GM19351 (cell line): Measurements from ENCODE around the gene ZNF322.
A peak's percentile ranks its signal among the peaks of the same experiment; 100 is the strongest.

Source experiments
- ATAC-seq: cut with Tn5 transposase; IDR thresholded peaks from one replicate; pipeline ENCODE4 v1.9.1; 2021; ENCODE audit warnings: mild to moderate bottlenecking, moderate library complexity; ENCODE audit not compliant: unreplicated experiment

The ZNF322 gene

DNA sequence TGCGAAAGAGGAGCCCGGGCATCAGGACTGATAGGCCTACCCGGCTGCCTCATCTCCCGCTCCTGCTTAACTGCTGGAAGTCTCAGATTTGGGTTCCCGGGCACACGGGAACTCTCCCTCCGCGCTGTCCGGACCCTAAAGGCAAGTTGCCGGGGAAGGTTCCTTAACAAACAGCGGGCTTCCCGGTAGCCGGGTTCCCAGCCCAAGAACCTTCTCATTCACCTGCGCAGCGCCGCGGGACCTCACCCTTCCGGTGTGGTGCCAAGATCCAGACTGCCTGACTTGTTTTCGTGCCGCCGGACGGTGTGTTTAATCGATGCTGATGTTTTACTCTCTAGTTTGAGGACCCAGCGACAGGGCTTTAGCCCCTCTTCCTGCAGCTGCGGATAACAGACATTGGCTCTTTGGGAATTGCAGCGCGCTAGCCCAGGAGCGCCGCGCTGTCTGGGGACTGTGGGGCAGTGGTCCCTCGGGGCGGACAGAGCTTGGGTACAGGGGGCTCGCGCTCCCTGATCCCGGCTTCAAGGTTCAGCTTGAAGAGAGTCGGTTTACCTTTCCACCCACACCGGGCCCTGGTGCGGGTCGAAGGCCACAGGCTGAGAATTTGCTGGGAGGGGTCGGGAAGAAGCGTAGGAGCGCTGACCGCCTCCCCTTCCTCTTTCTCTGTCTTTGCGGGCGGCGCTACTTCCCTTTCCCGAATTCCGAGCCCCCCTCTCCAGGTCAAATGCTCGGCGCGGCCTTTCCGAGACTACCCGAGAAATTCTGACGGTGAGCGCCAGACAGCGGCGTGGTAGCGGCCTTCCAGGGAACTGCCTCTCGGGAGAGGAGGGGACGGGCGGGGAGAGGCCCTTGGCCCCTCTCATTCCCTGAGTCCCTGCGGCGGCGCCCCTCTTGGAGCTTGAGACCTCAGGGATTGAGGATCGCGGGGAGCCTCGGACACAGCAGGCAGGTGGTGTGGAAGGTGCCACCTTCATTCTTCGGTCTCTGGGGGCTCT is 45.6 kb downstream of the ZNF322 start:
- ATAC-seq: no peak

- no peak for ATAC-seq
These were observed 46.3 kb downstream of the ZNF322 start for GRCh38 chr6:26613201-26613600.

DNA sequence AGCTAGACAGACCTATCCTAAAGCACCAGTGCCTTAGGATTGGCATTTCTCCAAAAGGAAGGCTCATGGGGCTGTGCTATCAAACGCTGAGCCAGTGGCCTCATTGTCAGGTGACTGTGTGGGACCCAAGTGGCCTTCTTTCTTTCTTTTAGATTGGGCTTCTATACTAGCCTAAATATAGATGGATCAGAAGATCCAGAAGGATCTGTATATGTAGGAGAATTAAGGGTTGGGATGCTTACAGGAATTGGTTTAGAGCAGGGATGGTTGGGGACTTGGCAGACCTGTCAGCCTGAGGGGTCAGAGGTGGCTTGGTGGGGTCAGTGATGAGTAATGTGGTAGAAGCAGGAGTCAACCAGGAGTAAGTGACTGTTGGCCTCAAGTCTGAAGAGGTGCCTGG is 47.9 kb downstream of the ZNF322 start:
- ATAC-seq: no peak

GRCh38 chr6:26609463-26609862 is 50.1 kb downstream of the ZNF322 start:
- no peak for ATAC-seq

DNA sequence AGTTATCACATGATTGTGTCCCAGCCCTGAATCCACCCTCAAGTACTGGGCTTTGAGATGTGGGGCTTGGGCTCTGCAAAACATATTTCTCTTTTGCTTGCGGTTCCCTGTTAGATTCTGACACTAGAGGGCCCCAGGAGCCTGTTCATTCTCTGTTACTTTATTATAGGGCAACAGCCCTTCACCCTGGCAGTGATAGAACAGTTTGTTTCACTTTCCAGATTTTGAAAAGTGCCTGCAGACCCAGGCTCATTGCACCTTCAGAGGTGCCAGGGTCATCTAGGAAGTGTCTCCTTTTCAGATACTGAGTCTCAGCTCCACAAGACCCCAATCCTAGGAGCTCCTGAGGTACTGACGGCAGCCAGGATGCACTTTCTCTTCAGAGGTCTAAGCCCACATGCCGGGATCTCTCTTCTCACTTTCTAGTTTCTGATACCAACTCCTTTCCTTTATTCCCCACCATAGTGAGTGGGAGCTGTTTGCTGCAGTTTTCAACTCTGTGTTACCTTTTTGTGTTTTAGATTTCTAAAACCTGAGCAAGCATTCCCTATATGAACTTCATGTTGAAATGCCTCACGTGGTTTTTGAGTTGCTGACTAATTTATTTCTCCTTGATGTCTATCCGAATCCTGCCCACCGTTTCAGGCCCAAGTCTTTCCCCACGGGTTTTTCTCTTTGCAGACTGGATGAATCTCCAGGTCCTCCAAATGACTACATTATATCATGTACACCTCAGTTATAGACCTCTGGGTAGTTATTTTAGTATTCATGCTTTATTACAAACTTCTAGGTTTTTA is 51.9 kb downstream of the ZNF322 start:
- ATAC-seq: peak; percentile 81

- ATAC-seq: no peak
These were observed 54.7 kb downstream of the ZNF322 start for GRCh38 chr6:26604797-26605196.

- no peak for ATAC-seq
These were observed 55.5 kb downstream of the ZNF322 start for GRCh38 chr6:26604026-26604425.

DNA sequence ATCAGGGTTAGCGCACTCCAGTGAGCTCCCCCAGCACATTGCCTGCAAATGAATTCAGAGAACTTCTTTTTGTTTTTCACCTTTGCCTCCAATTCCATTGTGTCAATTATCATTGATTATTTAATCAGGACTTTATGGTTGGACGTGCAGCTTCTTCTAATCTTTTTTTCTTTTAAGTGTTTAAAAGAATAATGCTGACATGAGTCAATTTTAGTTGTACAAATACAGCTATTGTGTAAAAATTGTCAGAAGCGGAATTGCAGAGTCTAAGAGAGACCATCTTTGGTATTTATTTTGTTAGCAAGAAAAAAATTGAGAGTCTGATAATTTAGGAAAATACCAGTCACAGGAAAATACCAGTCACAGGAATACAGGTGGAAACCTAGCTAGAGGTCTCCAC is 57.3 kb downstream of the ZNF322 start:
- ATAC-seq: no peak

GRCh38 chr6:26600759-26601158 is 58.8 kb downstream of the ZNF322 start:
- no peak for ATAC-seq

GRCh38 chr6:26599591-26599990 is 60.0 kb downstream of the ZNF322 start:
- ATAC-seq: no peak

- ATAC-seq: no peak
These were observed 60.4 kb downstream of the ZNF322 start for GRCh38 chr6:26599134-26599533.

GRCh38 chr6:26598267-26598666 is 61.3 kb downstream of the ZNF322 start:
- ATAC-seq: no peak

DNA sequence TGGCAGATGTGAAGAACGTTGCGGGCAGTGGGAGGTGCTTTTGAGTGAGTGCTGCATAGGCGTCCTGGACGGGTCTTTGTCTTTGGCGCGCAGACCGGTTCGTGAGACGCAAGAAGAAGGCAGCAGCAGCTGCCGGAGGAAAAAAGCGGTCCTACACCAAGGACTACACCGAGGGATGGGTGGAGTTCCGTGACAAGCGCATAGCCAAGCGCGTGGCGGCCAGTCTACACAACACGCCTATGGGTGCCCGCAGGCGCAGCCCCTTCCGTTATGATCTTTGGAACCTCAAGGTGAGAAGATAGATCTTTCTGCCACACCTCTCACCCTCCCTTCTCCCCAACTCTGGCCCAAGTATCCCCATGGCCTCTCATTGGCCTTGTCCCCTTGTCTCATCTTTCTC is 61.7 kb downstream of the ZNF322 start:
- no peak for ATAC-seq

- no peak for ATAC-seq
These were observed 62.2 kb downstream of the ZNF322 start for GRCh38 chr6:26597389-26597766.

- peak; percentile 77 for ATAC-seq
These were observed 62.8 kb downstream of the ZNF322 start, which contains the start of gene ABT1 for GRCh38 chr6:26596579-26597388. TSS of gene ABT1 (plus strand) at chr6:26596953. CDS start at chr6:26596983, 30 bp downstream.

GRCh38 chr6:26595669-26596269 is 63.8 kb downstream of the ZNF322 start:
- ATAC-seq: peak; percentile 55

GRCh38 chr6:26594730-26595632 is 64.6 kb downstream of the ZNF322 start:
- ATAC-seq: no peak

DNA sequence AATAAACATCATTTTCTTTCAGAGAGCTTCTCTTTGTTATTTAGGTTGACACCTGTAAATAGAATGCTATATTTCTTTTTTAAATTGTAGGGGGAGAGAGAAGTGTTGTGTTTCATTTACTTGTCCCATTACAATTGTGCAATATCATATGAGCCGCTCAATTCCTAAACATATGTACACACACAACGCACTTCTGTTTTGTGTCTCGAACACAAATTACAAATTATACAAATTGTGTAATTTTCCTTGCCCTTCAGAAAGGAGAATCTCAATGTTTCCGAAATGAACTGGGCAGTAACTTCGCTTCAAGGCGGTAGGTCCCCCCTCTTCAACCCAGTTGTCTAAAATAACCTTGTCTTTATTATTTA is 65.4 kb downstream of the ZNF322 start:
- ATAC-seq: no peak

GRCh38 chr6:26593278-26594130 is 66.0 kb downstream of the ZNF322 start:
- no peak for ATAC-seq
